ENCODE data around the gene CCDC60. TPM values are rescaled to one million over a fixed set of nuclear protein-coding genes. Genes with fewer than 3 reads are reported as not detected.

The CCDC60 gene
- total RNA-seq, 4 donors from 2014 or later, result 0.64 to 10.6 (median 2.1) TPM

DNA sequence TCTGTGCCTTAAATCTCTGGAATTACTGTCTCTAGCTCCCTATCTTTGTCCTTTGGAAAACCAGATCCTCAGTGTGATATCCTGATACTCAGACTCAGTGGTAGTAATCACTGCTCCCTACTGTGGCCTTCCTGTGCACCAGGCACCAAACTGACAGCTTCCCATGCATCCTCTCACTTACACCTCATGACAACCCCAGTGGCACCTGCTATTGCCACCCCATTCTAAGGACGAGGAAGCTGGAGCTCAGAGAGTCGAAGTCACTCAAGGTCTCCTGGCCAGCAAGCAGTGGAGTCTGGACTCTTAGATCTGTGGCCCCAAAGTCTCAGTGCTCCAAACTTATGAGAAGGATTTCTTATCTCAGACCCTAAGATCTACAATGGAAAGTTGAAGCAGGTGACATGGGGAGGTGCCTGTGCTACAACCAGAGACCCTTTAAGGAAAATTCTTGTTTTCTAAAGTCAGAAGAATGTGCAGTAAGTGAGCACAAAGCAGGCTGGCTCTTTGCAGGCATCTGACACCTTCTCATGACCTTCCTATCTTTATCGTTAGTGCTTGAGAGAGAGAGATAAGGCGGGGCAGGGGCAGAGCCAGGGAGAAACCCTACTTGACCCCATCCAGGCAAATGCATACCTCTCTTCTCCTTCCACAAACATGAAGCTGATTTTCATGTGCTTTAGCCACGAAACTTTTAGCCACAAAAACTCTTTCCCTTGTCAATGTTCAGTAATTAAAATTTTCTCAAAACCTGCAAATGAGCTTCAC, 47.1 kb downstream of the CCDC60 start:
- intact Hi-C loops (cut with DNase I), result no loop called here
- 65 to 75% methylated on average over 5 of the region's 5 CpGs for WGBS, 2 donors
- no peaks in the 10 kb centered on the region for H3K4me1 ChIP-seq
- H3K4me3 ChIP-seq, result no peak overlapping the region
- no peaks in the 10 kb centered on the region for H3K36me3 ChIP-seq
- no peak for TF ChIP-seq POLR2A (IDR thresholded peaks at IDR 0.05)
- TF ChIP-seq, protein P1, sequence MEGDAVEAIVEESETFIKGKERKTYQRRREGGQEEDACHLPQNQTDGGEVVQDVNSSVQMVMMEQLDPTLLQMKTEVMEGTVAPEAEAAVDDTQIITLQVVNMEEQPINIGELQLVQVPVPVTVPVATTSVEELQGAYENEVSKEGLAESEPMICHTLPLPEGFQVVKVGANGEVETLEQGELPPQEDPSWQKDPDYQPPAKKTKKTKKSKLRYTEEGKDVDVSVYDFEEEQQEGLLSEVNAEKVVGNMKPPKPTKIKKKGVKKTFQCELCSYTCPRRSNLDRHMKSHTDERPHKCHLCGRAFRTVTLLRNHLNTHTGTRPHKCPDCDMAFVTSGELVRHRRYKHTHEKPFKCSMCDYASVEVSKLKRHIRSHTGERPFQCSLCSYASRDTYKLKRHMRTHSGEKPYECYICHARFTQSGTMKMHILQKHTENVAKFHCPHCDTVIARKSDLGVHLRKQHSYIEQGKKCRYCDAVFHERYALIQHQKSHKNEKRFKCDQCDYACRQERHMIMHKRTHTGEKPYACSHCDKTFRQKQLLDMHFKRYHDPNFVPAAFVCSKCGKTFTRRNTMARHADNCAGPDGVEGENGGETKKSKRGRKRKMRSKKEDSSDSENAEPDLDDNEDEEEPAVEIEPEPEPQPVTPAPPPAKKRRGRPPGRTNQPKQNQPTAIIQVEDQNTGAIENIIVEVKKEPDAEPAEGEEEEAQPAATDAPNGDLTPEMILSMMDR (IDR thresholded peaks at IDR 0.05), result no peak
- no peaks in the 10 kb centered on the region for H3K27me3 ChIP-seq
- DNase-seq, result no peak
- H3K9me3 ChIP-seq, result no peaks in the 10 kb centered on the region
- H3K27ac ChIP-seq, result no peak overlapping the region

DNA sequence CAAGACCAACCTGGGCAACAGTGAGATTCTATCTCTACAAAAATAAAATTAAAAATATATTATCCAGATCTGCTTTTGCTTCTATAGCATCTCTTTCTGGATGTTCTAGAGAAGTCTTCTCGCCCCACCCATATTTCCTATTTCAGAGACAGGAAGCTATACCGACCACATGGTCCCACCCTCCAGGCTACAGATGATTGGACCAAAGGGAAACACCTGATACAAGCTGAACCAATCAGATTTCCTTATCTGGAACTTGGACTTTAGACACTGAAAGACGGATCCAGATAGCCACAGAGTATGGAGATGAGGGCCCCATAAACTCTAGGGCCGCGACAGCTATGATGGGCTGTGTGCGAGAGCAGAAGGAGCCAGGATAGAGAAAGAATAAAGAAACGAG, 48.7 kb downstream of the CCDC60 start:
- Histone ChIP-seq H3K27ac (no peak overlapping the region), H3K36me3 (no peaks in the 10 kb centered on the region), H3K27me3 (no peaks in the 10 kb centered on the region), H3K4me3 (no peak overlapping the region), H3K4me1 (no peaks in the 10 kb centered on the region), H3K9me3 (no peaks in the 10 kb centered on the region)
- intact Hi-C loops (cut with DNase I), result no loop called here
- no peak for DNase-seq
- no peak for TF ChIP-seq POLR2A (IDR thresholded peaks at IDR 0.05)
- TF ChIP-seq, protein P1 (IDR thresholded peaks at IDR 0.05), result no peak
- WGBS, 2 donors, result 84 to 88% methylated on average over 7 of the region's 7 CpGs

GRCh38 chr12:119384340-119384739, 49.8 kb downstream of the CCDC60 start:
- Histone ChIP-seq H3K9me3 (no peaks in the 10 kb centered on the region), H3K4me1 (no peaks in the 10 kb centered on the region), H3K36me3 (no peaks in the 10 kb centered on the region), H3K27ac (no peak overlapping the region), H3K4me3 (no peak overlapping the region), H3K27me3 (no peaks in the 10 kb centered on the region)
- 88 to 94% methylated on average over 3 to 4 of the region's 5 CpGs for WGBS, 2 donors
- DNase-seq, result no peak
- TF ChIP-seq, protein P1 (IDR thresholded peaks at IDR 0.05), result no peak
- no peak for TF ChIP-seq POLR2A (IDR thresholded peaks at IDR 0.05)
- intact Hi-C loops (cut with DNase I), result no loop called here

DNA sequence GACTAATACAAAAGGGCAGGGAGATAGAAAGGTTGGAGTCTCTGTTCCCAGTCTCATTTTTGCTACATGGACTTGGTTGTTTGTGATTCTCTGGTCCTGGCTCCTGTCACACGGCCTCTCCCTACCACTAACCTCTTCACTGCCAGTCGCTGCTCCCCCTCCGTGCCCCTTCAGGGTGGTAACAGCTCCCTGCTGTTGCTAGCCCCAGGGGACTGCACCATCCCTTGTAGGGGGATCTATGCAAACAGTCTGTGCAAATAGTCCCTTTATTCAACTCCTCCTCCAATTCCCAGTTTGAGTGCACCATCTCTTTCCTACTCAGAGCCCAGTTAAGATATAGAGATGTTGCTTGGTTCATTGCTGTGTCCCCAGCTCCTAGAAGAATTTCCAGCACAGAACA, 51.1 kb downstream of the CCDC60 start:
- intact Hi-C loops (cut with DNase I), result no loop called here
- no peak overlapping the region for H3K4me3 ChIP-seq
- H3K4me1 ChIP-seq, result no peaks in the 10 kb centered on the region
- WGBS, 2 donors, result 56 to 93% methylated on average over 3 of the region's 3 CpGs
- H3K9me3 ChIP-seq, result no peaks in the 10 kb centered on the region
- H3K27me3 ChIP-seq, result no peaks in the 10 kb centered on the region
- no peaks in the 10 kb centered on the region for H3K36me3 ChIP-seq
- TF ChIP-seq POLR2A (IDR thresholded peaks at IDR 0.05), result no peak
- TF ChIP-seq, protein P1 (IDR thresholded peaks at IDR 0.05), result no peak
- no peak for DNase-seq
- no peak overlapping the region for H3K27ac ChIP-seq

DNA sequence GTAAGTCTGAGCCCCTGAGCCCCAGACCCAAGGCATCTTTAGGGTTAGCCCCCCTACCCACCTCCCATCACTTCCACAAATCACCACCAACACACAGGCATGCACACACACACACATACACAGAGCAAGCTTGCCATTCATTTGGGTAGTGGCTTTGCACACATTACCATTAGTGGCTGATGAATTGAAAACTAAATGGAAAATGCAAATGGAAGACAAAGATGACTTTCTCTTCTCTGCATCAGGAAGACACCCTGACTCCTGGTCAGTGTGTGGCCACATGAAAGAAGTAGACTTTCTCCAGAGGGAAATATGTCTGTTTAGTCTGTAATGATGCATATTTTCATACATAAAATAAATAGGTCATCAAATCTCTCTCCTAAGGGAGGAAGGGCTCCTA, 55.2 kb downstream of the CCDC60 start:
- DNase-seq, result no peak
- intact Hi-C loops (cut with DNase I), result no loop called here
- Histone ChIP-seq H3K9me3 (no peaks in the 10 kb centered on the region), H3K27ac (no peak overlapping the region), H3K4me1 (no peaks in the 10 kb centered on the region), H3K36me3 (no peaks in the 10 kb centered on the region), H3K4me3 (no peak overlapping the region), H3K27me3 (no peaks in the 10 kb centered on the region)
- TF ChIP-seq POLR2A (IDR thresholded peaks at IDR 0.05), result no peak
- TF ChIP-seq, protein P1 (IDR thresholded peaks at IDR 0.05), result no peak
